GM04504 (cell line): Measurements from ENCODE around the gene SKIL.

Source experiments
- DNase-seq: peaks from one replicate; pipeline ENCODE4 v3.0.0-alpha.2; 2012; ENCODE audit warnings: low read depth

SKIL gene

GRCh38 chr3:170437696-170438407, 80.3 kb downstream of the SKIL start:
- no peak for DNase-seq

GRCh38 chr3:170438836-170439235, 81.3 kb downstream of the SKIL start:
- DNase-seq, result no peak

GRCh38 chr3:170440344-170440743, 82.8 kb downstream of the SKIL start:
- no peak for DNase-seq

- DNase-seq, result no peak
Measured at GRCh38 chr3:170441412-170441811, 83.9 kb downstream of the SKIL start.

GRCh38 chr3:170442947-170443346, 85.4 kb downstream of the SKIL start:
- DNase-seq, result no peak

- DNase-seq, result no peak
Measured at GRCh38 chr3:170443457-170443856, 85.9 kb downstream of the SKIL start.
